Measurements from ENCODE around the gene CAMTA1.
A peak's percentile ranks its signal among the peaks of the same experiment; 100 is the strongest.

The CAMTA1 gene

DNA sequence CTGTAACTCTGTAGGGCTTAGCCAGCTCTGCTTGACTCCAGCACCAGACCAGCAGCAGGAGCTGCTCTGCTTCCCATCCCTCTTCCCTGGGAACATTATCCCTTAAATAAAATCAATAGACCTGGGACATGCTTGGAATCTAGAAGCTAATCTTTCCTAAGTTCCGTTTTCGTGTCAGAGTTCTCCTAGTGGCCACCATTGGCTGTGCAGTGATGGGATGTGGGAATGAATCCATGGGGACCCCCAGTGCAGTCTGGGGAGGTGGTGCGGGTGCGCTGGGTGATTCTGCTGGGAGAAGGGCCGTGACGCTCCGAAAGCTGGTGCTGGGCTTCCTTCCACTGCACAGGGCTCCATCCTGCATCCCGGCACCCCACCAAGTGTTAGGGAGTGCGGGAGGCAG is 202.7 kb downstream of the CAMTA1 start:
- no peak for DNase-seq

DNA sequence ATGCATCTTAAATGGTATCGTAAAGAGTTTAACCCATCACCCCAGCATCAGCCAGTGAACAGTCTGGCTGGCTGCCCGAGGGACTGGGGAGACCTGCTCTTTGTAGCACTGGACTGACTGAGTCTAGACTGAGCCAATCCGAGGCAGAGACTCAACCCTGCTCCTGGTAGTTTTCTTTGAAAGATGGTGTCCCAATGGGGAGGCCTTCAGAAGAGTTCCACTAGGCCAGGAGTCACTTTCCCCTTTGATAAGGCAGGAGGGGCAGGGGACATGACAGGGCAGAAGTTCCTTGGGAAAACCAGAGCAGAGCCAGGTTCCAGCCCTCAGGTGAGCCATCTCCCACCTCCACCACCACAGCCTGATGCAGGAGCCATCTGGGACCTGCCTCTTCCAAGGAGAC is 203.5 kb downstream of the CAMTA1 start:
- no peak for DNase-seq

DNA sequence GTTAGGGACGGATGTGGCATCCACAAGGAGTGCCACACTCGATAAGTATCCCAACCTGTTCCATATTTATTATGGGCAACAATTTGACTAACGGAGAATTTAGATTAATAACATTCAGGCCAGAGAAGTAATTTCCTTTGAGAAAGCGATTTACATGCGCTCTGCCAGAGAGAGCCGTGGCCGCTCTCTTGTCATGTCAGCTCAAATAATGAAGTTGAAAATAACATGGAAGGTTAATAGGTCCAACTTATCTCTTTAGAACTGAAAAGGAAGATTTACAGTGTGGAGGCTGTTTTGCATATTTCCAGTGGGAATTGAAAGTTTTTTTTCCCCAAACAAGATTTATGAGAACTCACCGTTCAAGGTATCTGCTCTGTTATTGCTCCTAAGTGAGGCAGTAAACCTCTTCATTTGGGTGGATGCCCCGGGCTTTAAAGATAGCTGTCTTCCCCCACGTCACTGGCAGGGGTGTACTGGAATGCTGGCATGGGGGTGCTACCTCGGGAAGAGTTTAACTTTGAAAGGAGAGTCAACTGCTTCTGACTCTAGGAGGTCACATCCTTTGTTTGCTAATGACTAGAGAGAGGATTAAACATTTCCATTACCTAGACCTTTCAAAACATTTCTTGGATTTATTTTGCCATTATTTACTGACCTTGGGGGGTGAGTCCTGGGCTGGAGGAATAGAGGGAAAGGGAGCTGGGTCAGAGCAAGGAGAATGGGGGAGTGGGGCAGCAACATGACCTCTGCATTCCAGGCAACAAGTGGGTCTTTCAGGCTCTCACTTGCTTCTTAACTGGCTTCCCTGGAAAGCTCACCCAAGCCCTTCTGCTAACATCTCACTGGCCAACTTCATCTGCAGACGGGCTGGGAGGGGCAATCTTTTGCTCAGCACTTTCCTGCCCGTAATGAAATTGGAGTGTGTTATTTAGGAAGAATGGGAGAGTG is 204.2 kb downstream of the CAMTA1 start:
- DNase-seq, result no peak

GRCh38 chr1:6991266-6991665 is 206.0 kb downstream of the CAMTA1 start:
- peak; percentile 70 for DNase-seq

- no peak for DNase-seq
Observed at GRCh38 chr1:6995789-6996188, 210.5 kb downstream of the CAMTA1 start.

DNA sequence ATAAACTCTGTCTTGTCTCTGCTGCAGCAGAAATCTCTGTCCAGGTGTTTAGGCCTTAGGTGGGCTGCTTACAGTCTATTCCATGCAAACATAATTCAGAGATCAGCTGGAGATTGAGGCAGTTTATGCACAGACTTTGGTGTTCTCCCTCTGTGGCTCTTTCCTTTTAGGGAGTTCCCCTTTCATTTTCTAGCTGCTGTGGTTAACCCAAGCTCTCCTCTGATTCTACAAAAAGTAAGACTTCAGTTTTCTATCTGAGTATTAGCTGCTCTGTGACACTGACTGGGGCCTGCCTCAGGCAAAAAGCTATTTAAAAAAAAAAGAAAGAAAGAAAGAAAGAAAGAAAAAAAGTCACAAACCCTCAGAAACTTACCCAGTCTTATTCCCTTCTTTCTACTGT is 211.1 kb downstream of the CAMTA1 start:
- no peak for DNase-seq

DNA sequence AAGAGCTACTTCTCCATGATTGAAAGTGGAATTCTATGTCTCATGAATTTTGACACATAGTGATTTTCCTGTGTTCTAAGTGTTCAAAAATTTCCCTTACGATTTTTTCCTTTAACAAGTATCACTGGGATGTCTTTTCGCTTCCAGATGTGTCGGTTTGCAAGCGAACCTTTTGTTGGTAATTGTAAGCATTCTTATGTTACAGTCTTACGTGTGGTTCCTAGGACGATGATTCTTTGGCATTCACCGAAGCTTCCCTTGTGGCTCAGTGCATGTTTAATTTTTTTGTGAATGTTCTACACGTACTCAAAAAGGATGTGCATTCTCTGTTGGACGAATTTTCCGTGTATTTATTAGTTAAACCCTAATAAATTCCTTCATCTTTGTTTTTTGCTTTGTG is 211.6 kb downstream of the CAMTA1 start:
- DNase-seq, result no peak

GRCh38 chr1:6998267-6998666 is 213.0 kb downstream of the CAMTA1 start:
- DNase-seq, result no peak

- DNase-seq, result no peak
Observed at GRCh38 chr1:6999826-7000225, 214.6 kb downstream of the CAMTA1 start.

DNA sequence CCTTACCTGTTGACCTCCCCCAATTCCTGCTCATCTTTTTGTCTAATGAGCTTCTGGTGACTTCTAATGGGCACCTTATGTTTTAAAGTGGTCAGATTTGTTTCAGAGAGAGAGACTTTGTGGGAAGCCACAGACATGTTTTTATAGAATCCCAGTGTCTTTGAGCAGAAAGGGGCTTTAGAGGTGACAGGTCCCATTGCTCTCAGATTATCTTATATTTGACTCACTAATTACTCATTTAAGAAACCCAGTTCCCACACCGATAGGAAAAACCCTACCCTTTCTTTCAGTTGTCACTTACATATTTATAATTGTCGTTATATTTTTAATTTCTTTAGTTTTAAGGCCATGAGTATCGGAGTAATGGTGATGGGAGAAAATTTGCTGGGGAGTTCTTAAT is 215.5 kb downstream of the CAMTA1 start:
- DNase-seq, result no peak

- no peak for DNase-seq
Observed at GRCh38 chr1:7002728-7003127, 217.5 kb downstream of the CAMTA1 start.

- no peak for DNase-seq
Observed at GRCh38 chr1:7003676-7004075, 218.4 kb downstream of the CAMTA1 start.

- no peak for DNase-seq
Observed at GRCh38 chr1:7004181-7004580, 218.9 kb downstream of the CAMTA1 start.

GRCh38 chr1:7005762-7006161 is 220.5 kb downstream of the CAMTA1 start:
- DNase-seq, result no peak

DNA sequence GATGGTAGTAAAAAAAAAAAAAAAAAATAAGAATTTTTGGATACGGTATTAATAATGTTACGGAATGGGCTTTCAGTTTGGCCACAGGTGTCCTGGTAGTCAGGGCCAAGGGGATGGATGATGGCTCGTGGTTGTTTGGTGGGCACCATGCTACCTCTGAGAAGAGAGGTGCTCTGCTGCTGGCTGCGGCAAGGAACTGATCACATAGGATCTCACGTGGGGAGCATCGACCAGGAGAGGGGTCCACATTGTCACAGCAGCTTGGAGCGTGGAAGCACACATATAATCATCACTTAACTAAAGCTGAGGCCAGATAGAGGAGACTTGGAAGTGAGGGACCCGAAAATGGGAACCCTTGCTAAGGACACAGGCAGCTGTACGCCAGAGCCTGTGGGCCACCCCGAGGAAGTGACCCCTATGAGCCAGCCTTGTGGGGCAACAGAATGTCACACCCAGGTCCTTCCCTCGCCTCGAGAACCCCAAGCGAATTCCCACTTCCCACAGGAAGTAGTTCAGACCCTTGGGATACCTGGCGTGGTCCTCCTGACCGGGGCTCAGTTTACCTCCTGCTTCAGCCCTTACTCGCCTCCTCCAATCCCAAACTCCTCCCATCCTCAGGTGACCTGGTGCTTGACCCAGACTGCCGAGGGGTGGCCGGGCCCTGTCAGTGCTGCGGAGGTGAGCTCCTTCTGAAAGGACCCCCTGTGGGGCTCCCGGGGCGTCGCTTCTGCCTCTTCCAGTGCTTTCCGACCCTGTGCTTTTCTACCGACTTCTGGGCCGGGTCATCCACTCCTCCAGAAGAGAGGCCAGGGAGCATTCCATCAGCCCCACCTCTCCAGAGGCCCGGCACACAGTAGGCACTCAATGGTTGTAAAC is 222.0 kb downstream of the CAMTA1 start:
- DNase-seq, result no peak

- no peak for DNase-seq
Observed at GRCh38 chr1:7007902-7008301, 222.6 kb downstream of the CAMTA1 start.

GRCh38 chr1:7008331-7008730 is 223.1 kb downstream of the CAMTA1 start:
- no peak for DNase-seq

DNA sequence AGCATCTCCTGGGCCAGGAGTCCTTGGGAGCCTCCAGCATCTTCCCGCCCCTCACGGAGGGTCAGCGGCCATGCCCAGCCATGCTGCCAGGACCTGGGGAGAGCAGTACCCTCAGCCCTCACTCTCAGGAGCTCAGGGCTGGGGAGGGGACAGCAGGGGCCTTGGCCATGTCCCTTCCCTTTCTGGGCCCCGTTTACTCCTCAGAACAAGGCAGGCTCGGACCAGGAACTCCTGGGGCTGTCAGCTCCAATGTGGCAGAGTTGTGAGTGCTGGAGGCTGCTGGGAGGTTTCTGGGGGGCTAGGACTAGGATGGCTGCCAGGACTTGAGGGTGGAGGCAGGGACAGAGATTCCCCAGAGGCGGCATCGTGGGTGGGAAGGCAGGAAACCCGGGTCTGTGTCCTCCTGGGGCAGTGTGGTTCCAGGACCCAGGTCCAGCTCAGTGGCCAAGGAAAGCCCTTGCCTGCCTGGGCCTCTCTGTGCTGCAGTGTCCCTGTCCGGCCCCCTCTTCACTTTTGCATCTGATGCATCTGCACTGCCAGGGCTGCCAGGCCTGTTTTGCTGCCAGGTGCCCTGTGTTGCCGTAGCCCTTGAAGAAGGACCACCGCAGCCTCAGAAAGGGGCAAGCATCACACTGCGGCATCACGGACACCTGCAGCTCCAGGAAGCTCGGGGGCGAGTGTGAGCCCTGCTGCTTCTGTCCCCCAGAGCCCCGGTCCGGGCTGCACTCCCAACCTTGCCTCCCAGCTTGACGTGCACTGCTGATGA is 223.9 kb downstream of the CAMTA1 start:
- DNase-seq, result no peak

DNA sequence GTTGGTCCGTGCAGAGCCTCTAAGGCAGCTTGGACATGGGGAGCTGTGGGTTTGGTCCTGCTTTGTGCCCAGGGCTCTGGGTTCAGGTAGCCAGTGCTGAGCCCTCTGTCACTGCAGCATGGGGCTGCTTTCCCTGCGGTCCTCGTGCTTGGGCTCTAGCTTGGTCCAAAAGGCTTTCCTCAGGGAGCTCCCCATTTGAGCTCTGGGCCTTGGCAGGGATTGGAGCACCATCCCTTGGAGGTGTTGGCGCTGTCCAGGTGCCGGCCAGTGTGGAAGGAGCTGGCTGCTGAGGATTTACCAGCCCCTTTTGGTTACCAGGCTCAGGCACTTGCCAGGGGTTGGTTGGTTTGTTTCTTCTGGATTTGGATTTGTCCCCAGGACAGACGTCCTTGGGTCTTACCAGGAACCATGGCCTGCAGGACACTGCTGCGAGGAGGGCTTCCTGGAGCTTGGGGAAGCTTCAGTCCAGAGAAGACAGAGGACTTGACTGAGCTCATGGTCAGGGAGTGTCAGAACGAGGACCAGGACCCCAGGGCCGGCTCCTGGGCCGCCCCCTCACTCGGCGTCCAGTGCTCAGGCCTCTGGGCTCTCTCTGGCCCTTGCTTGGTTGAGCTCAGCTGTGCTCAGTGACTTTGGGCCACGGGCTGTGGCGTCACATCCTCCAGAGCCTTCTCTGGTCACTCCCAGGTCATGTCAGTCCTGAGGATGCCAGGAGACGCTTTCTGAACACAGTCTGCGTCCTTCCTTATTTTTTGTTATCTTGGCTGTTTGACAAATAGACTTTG is 224.7 kb downstream of the CAMTA1 start:
- DNase-seq, result no peak

DNA sequence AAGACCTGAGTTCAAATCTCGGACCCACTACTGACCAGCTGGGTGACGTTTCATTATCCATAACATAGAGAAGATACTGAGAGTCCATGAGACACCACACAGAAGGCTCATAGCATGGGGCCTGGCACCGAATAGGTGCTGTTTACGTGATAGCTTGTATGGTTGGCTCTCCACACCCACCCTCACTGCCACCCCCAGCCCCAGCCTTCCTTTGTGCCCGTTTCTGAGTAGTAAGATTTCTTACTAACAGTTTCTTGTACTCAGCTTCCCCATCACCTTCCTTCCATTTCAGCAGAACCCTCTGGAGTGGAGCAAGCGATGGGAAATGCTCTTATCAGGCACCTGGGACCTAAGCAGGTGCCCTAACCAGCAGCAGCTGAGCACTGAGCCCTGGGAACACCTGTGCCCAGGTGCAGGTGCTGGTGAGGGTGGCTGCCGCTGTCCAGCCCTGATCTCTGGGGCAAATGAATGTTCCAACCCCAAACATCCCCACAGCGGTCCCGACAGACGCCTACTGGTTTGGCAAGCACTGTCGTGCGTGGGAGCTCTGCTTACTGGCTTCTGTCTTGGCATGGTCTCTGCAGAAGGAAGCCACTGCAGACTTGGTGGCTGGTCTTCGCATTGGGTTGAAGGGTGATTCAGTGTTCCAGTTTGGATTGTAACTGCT is 225.4 kb downstream of the CAMTA1 start:
- DNase-seq, result no peak

- no peak for DNase-seq
Observed at GRCh38 chr1:7011826-7012225, 226.6 kb downstream of the CAMTA1 start.

DNA sequence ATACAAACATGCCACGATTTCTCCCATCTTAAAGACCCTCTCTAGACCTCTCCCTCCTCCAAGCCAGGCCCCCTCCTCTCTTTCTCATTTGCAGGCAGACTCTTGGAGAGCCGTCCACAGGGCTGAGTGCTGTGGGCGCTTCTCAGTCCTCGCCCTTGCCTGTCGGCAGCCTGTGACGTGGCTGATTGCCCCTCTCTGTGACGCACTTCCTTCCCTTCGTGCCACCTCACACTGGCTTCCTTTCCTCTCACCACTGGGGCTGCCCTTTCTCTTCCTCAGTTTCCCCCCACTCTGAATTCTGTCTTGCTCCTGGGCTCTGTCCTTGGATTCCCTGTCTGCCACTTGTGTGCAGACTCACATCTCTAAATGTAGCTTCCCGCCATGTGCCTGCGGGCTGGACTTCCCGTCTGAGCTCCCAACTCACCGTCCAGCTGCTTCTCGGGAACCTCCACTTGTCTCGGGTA is 227.2 kb downstream of the CAMTA1 start:
- no peak for DNase-seq
